ENCODE data around the gene CTU2.

CTU2 gene

GRCh38 chr16:88742896-88743605 lies 36.7 kb downstream of the CTU2 start:
- no peak for DNase-seq (ENCODE audit: low read depth in 1 of 2, low spot score in 1 of 2)
- no peak overlapping the region for H3K4me3 ChIP-seq (replicated peaks; ENCODE audit: insufficient read depth, low read length)
- TF ChIP-seq POLR2AphosphoS5 (IDR thresholded peaks at IDR 0.05; ENCODE audit: low read depth): no peak
- no peak for TF ChIP-seq CTCF (IDR thresholded peaks at IDR 0.05; ENCODE audit: insufficient read depth, low read length)
- TF ChIP-seq GABPA (IDR thresholded peaks at IDR 0.05; ENCODE audit: low read depth): no peak
- TF ChIP-seq SPI1 (IDR thresholded peaks at IDR 0.05; ENCODE audit: borderline replicate concordance, low read depth): no peak
- TF ChIP-seq REST (IDR thresholded peaks at IDR 0.05; ENCODE audit: insufficient replicate concordance, low read depth): no peak
- no peak overlapping the region for H3K27ac ChIP-seq (replicated peaks)
- no peaks in the 10 kb centered on the region for H3K27me3 ChIP-seq (ENCODE audit: insufficient read depth, poor library complexity, severe bottlenecking)

GRCh38 chr16:88743693-88744576 lies 37.6 kb downstream of the CTU2 start:
- peak; percentile 21 to 23 for DNase-seq (ENCODE audit: low read depth in 1 of 2, low spot score in 1 of 2)
- Histone ChIP-seq H3K27ac (replicated peaks) (no peak overlapping the region), H3K4me3 (replicated peaks; ENCODE audit: insufficient read depth, low read length) (no peak overlapping the region), H3K27me3 (ENCODE audit: insufficient read depth, poor library complexity, severe bottlenecking) (no peaks in the 10 kb centered on the region)
- TF ChIP-seq CTCF (IDR thresholded peaks at IDR 0.05; ENCODE audit: insufficient read depth, low read length): peak; percentile 36
- no peak for TF ChIP-seq SPI1 (IDR thresholded peaks at IDR 0.05; ENCODE audit: borderline replicate concordance, low read depth)
- no peak for TF ChIP-seq POLR2AphosphoS5 (IDR thresholded peaks at IDR 0.05; ENCODE audit: low read depth)

- H3K27me3 ChIP-seq (ENCODE audit: insufficient read depth, poor library complexity, severe bottlenecking): no peaks in the 10 kb centered on the region
- no peak overlapping the region for H3K27ac ChIP-seq (replicated peaks)
- no peak for TF ChIP-seq POLR2AphosphoS5 (IDR thresholded peaks at IDR 0.05; ENCODE audit: low read depth)
- TF ChIP-seq SPI1 (IDR thresholded peaks at IDR 0.05; ENCODE audit: borderline replicate concordance, low read depth): no peak
- no peak for TF ChIP-seq CTCF (IDR thresholded peaks at IDR 0.05; ENCODE audit: insufficient read depth, low read length)
- no peak for TF ChIP-seq GABPA (IDR thresholded peaks at IDR 0.05; ENCODE audit: low read depth)
- TF ChIP-seq REST (IDR thresholded peaks at IDR 0.05; ENCODE audit: insufficient replicate concordance, low read depth): no peak
- no peak overlapping the region for H3K4me3 ChIP-seq (replicated peaks; ENCODE audit: insufficient read depth, low read length)
- no peak for DNase-seq (ENCODE audit: low read depth in 1 of 2, low spot score in 1 of 2)
These were observed 38.5 kb downstream of the CTU2 start for GRCh38 chr16:88744577-88745521.

Data from HL-60 (cell line).